WI38 (cell line): ENCODE results near the gene FOXJ2.

Source experiments
- H3K4me3 ChIP-seq: 2 replicates; pipeline ENCODE4 v1.5.1; 2011; ENCODE audit warnings: low read depth, mild to moderate bottlenecking, control low read depth, low read length
- TF ChIP-seq, protein P1 (sequence below): IDR thresholded peaks from 2 replicates; pipeline ENCODE4 v1.5.1; 2012; ENCODE audit warnings: low read depth, mild to moderate bottlenecking, control low read depth, low read length

FOXJ2 gene

DNA sequence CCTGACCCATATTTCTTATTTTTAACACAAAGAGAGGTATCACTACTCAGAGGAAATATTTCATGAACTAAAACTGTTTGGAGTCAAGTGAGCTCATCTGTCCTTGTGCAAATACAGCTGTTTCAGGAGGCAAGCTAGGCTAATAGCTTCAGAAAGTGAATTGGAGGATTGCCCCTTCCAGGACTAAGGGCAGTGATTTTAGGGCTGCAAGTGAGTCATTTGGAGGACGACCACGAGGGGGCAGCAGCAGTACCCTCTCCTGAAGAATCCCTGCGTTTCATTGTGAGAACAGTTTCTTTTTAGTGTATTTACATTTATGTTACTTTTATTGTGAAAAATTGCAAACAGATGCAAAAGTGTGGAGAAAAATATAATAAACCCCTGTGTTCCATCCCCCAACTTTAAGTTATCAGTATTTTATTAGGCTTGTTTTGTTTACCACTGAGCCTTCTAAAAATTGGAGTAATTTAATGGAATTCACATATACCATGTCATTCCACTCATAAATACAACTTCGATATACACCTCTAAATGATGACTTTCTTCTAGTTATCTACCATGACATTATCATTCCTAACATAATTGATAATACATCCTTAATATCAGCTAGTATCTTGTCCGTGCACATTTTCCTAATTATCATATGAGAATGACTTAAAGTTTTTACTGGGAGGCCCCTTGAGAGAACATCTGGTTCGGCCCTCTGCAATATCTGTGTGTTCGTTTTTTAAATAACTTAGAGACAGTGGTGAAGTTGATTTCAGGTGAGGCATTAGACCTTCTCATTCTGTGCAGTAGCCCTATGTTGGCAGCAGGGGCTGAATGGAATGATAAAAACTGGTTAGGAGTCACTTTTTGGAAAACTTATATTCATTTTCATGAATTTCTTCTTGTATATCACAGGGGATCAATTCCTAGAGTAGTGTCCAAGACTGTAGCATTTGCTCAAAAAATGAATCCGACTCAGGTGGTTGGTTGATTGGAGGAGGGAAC lies 13.7 kb downstream of the FOXJ2 start:
- no peak overlapping the region for H3K4me3 ChIP-seq
- TF ChIP-seq, protein P1, sequence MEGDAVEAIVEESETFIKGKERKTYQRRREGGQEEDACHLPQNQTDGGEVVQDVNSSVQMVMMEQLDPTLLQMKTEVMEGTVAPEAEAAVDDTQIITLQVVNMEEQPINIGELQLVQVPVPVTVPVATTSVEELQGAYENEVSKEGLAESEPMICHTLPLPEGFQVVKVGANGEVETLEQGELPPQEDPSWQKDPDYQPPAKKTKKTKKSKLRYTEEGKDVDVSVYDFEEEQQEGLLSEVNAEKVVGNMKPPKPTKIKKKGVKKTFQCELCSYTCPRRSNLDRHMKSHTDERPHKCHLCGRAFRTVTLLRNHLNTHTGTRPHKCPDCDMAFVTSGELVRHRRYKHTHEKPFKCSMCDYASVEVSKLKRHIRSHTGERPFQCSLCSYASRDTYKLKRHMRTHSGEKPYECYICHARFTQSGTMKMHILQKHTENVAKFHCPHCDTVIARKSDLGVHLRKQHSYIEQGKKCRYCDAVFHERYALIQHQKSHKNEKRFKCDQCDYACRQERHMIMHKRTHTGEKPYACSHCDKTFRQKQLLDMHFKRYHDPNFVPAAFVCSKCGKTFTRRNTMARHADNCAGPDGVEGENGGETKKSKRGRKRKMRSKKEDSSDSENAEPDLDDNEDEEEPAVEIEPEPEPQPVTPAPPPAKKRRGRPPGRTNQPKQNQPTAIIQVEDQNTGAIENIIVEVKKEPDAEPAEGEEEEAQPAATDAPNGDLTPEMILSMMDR, result peak; percentile 78

DNA sequence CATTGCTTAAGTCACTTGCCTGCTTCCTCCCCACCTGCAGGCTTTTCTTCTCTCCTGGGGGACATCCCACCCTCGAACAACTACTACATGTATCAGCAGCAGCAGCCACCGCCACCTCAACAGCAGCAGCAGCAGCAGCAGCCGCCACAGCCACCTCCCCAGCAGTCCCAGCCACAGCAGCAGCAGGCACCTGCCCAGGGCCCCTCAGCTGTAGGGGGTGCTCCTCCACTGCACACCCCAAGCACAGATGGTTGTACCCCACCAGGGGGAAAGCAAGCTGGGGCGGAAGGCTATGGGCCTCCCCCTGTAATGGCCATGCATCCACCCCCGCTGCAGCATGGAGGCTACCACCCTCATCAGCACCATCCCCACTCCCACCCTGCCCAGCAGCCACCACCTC lies 15.3 kb downstream of the FOXJ2 start:
- TF ChIP-seq, protein P1, result no peak
- H3K4me3 ChIP-seq, result no peak overlapping the region

DNA sequence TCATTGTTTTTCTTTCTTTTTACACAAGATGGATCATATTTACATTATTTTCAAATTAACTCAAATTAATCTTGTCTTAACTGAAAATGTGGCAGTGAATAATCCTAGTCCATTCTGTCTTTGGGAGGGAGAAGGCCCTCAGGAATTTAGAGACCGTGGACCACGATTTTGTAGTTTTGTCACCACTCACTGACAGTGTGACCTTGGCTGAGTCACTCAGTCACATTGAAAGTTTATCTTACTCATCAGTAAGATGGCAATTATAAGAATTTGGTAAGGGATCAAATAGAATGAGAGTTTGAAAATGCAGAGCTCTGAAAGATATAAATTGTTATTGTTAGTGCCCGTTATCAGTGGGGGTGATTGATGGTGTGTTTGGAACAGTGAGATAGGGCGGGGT lies 16.4 kb downstream of the FOXJ2 start:
- TF ChIP-seq, protein P1, result no peak
- H3K4me3 ChIP-seq, result no peak overlapping the region

DNA sequence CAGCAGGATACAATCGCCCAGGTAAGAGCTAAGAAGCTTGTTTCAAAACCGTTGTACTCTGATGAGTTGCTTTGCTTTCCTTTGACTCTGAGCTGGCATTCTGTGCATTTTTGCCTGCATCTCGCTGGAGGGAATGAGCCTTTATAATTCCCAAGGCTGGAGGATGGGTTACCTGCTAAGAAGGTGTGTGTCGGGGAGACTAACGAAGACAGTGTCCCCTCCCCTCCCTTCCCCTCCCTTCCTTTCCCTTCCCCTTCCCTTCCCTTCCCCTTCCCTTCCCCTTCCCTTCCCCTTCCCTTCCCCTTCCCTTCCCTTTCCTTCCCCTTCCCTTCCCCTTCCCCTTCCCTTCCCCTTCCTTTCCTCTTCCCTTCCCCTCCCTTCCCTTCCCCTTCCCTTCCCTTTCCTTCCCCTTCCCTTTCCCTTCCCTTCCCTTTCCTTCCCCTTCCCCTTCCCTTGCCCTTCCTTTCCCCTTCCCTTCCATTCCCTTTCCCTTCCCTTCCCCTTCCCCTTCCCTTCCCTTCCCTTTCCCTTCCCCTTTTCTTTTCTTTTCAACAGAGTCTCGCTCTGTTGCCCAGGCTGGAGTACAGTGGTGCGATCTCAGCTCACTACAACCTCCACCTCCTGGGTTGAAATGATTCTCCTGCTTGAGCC lies 18.2 kb downstream of the FOXJ2 start:
- TF ChIP-seq, protein P1, result no peak
- H3K4me3 ChIP-seq, result no peak overlapping the region

DNA sequence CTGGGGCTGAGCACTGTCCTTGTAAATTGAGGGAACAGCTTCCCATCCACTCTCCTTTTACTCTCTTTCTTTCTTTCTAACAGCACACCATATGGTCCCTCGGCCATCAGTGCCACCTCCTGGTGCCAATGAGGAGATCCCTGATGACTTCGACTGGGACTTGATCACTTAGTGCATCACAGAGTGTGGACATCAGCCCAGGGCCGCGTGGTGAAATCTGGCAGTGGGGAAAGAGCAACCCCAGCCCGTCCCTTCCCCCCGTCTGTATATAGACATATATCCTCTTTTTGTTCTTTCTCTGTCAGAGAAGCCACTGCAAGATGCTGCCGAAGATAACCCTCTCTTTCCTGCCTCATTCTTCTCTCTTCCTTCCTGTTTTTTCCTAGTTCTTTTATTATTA lies 20.2 kb downstream of the FOXJ2 start:
- no peak overlapping the region for H3K4me3 ChIP-seq

DNA sequence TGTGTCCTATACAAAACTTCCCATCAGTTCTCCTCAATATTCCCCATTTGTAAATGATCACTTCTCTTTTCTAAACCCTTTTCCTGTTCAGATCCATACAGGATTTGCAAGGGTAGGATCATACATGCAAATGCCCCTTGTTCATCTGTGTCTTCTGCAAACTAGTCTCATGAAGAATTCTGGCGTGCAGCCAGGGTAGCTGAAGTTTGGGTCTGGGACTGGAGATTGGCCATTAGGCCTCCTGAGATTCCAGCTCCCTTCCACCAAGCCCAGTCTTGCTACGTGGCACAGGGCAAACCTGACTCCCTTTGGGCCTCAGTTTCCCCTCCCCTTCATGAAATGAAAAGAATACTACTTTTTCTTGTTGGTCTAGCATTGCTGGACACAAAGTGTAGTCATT lies 22.3 kb downstream of the FOXJ2 start:
- TF ChIP-seq, protein P1, result no peak
- H3K4me3 ChIP-seq, result no peak overlapping the region

More for the DNA sequence above, 20.2 kb downstream of the FOXJ2 start:
- TF ChIP-seq, protein P1, result no peak

DNA sequence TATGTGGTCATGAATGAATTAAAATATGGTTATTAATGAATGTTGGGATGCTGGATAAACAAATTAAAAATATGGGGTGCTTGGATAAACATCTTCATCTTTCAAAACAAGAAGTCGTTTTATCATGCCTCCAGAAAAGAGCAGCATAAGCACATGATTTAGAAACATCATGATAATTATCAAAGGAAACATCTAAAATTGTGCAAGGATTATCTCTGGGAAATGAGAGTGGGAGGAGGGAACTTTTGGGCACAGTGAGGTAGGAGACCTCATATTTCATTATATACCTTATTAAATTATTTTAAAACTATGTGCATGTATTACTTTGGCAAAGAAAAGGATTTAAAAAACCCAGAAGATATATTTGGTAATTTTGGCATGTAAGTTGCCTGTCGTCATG lies 24.8 kb downstream of the FOXJ2 start:
- H3K4me3 ChIP-seq, result no peak overlapping the region
- TF ChIP-seq, protein P1, result no peak
